Stimulated activated CD4-positive, alpha-beta T cell treated with anti-CD3 and anti-CD28 coated beads, TNF-alpha, amount 100 ng/mL, for 1 hour (primary cell): ENCODE data around the gene PEX5L.

Experiments used
- DNase-seq, 3 donors: peaks; one replicate each; pipeline ENCODE4 v3.0.0-alpha.2; 2020; ENCODE audit warnings: low read depth in 3 of 3, low spot score in 1 of 3

PEX5L gene

GRCh38 chr3:179848711-179849110 is 188.0 kb downstream of the PEX5L start:
- no peak for DNase-seq

DNA sequence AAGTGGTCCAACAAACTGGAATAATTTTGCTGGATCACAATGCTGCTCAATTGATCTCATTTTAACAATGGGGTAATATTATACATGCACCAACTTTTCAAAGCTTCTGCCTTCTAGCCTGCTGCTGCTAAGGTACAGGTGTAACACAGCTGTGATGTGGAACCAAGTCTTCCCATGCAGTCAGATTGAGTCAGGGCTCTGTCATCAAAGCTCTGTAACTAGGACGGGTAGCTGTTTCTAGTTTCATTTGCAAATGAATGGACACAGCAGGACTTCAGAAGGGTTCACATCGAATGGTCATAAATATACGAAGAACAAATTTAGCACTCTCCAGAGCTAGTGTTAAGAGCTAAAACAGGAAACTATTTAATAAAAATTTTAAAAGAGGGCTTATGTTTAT is 194.7 kb downstream of the PEX5L start:
- no peak for DNase-seq

- DNase-seq: no peak
Observed at GRCh38 chr3:179840985-179841384, 195.8 kb downstream of the PEX5L start.

GRCh38 chr3:179837374-179837773 is 199.4 kb downstream of the PEX5L start:
- no peak for DNase-seq

DNA sequence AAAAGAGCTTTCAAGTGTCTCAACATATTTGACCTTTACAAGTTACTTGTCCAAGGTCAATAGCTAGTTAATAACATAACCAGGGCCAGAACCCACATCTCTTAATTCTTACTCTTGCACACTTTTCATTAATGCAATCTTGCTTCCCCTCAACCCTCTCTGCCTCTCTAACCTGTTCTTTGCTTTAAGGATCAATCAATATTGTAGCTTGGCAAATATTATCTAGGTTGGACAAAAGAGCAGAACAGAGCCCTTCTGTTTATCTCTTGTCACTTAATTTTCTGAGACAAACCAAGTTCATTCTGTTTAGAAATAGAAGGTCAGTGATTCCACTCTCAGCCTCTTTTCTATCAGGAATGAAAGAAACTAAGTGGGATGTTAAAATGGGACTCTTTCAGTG is 203.4 kb downstream of the PEX5L start:
- no peak for DNase-seq

- DNase-seq: no peak
Observed at GRCh38 chr3:179832333-179832854, 204.3 kb downstream of the PEX5L start.

GRCh38 chr3:179829401-179829800 is 207.3 kb downstream of the PEX5L start:
- DNase-seq: no peak

- DNase-seq: no peak
Observed at GRCh38 chr3:179828738-179829137, 208.0 kb downstream of the PEX5L start.

GRCh38 chr3:179826247-179826637 is 210.5 kb downstream of the PEX5L start:
- DNase-seq: no peak

- no peak for DNase-seq
Observed at GRCh38 chr3:179825527-179826246, 211.1 kb downstream of the PEX5L start.

DNA sequence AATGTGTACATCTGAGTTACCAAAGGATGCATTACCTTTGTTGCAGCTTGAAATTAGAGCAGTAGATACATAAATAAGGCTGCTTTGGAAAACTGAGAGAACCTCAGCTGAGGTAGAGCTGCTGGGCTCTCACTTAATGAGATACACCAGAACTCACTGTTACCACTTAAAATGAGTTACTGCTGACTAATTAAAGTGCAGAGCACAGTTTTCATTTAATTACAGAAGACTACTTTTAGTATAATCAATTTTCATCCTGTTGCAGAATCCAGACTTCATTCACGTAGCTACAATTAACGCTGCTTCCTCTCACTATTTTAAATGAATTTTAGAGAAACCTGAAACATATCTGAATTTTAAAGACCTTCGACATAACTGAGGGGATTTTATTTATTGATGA is 214.4 kb downstream of the PEX5L start:
- no peak for DNase-seq

DNA sequence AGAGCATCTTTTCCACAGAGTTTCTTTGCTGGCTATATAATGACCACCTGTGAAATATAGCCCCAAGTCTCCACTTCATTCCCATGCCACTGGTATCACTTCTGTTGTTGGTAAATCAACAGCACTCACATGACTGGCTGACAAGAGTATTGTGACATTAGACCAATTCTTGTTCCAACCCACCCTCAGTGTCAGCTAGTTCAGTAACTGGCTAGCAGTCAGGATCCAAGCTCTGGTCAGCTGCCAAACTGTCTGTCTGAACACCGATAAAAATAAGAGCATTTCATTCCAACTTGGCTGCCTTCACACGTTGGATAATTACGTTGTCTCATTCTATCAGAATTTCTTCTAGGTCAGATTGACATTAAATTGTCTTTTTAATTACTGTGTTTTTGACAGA is 217.4 kb downstream of the PEX5L start:
- no peak for DNase-seq

DNA sequence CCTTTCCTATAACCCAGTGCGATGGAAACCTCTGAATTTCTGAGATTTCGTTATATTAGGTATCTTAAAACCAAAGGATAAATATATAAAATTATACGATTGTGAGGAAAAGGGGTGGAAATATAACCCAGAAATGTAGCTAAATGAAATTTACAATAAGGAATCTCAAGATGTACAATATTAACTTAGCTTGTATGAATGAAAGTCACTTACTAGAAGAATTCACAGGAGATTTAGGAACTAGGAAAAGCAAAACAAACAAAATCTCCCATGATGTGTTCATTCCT is 224.7 kb downstream of the PEX5L start:
- no peak for DNase-seq

DNA sequence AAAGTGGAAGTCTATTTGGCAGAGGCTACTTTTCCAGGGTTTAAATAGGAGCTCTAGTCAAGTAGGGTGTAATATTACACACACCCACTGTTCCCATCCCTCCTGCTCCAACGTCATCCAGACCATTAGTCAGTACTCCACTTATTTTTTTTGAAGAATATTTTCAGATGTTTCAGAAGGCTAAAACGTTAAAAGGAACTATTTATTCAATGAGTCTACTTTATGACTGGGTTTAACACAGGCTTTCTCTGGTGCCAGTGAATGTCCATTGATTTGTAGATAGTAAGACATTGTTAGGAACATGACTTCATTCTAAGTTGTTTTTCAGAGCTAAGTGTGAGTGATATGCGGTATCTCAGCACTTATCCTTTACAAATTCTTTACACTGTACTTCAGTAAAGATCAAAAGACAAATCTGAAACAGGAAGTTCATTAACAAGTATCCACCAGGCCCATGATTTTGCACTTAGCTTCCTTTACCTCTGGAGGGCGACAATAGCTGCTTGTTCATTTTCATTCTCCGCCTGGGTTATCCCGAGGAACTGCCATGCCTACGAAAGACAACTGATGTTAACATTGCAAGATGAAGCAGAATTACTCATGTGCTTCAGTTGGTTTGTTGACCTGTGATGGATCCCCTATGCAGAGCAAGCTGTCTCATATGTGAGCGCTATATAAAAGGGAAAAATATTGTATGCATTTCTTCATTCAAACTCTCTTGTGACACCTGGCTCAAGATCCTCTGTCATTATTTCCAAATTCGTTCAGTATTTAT is 225.2 kb downstream of the PEX5L start:
- no peak for DNase-seq

DNA sequence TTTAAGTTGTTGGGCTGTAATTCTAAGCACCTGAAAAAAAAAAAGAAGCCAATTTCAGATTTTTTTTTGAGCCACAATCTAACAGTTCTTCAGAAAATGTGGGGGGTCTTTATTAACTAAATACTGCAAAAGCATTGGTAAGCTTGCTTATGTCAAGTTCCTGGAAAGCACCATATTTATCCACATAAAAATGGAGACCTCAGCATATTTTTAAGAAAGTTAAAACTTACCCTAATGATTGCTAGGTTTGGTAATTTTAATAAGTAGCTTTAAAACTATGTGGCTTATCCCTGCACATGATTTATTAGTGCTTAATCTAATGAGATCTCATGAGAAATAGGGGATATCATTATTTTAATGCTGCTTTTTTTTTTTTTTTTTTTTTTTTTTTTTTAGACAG is 227.1 kb downstream of the PEX5L start:
- no peak for DNase-seq

DNA sequence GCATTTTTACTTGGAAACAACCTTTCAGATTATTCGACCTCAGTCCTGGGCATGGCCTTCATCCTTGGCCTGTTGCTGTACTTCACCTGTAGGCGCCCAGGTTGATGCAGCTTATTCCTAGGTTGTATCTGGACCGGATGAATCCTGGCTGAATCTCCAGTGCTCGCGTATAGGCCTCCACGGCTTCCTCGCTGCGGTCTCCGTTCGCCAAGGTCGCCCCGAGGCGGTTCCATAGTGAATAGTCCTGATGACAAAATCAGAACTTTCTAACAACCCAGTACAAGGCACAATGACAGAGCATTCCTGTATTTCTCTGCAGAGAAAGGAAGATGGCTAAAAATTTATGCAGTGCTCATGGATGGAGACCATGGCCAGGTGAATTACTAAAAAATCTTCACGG is 229.1 kb downstream of the PEX5L start:
- no peak for DNase-seq

DNA sequence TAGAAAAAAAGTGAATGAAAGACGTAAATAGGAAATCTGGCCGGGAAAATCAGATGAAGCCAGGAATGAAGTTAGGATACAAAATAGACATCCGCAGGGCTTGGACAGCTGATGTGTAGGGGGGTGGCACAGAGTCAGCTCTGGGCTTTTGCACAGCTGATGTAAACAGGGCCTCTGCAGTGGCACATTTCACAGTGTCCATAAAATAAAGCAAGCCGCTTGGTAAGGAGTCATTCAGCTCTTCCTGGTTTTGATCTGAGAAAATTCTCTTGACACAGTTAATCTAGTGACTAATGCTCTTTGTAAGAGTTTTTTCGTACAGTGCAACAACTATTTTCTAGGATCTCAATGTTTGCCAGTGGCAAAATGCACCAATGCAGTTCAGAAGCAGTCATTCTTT is 230.6 kb downstream of the PEX5L start:
- no peak for DNase-seq

GRCh38 chr3:179801856-179802255 is 234.9 kb downstream of the PEX5L start:
- no peak for DNase-seq

- DNase-seq: no peak
Observed at GRCh38 chr3:179801263-179801662, 235.5 kb downstream of the PEX5L start.

DNA sequence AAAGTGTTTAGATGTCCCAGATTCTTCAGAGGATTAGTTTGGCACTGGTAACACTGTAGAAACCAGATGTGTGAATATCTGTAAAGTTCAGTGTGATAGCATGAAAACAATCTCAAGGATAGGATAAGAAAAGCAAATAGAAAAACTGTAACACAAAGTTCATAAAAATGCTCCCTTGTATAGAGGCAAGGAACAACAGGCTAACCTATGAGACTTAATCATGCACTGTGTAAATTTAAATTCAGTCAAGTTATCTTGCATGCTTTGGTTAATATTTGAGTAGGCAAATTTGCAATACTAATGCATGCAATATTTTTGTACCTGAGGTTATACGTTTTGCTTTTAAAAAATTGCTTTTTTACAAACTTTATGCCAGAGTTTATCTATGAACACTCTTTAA is 239.5 kb downstream of the PEX5L start:
- no peak for DNase-seq

- no peak for DNase-seq
Observed at GRCh38 chr3:179796421-179796820, 240.3 kb downstream of the PEX5L start.

GRCh38 chr3:179794355-179794754 is 242.4 kb downstream of the PEX5L start:
- DNase-seq: no peak

DNA sequence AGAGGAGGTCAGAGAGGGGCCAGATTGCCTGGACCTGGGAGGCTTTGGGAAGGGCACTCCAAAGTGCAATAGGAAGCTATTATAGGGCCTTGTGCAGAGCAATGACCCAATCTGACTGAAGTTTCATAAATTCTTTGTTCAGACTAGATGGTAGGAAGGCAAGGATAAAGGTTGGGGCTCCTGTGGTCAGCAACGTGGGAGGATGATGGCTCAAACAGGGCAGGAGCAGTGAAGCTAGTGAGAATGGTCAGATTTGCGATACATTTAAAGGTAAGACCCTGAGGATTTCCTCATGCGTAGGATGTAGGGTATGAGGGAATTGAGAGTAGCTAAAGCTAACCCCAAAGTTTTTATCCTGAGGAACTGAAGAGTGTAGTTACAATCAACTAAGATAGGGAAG is 244.9 kb downstream of the PEX5L start:
- DNase-seq: no peak
